GM23248 (cell line): ENCODE results near the gene THOP1.

ENCODE experiments used
- EZH2 ChIP-seq: fragments of 200-600 bp; sonication (generic); IDR thresholded peaks from 2 replicates; pipeline ENCODE4 v1.6.1; 2018; ENCODE audit warnings: antibody characterized with exemption, mild to moderate bottlenecking; ENCODE audit not compliant: insufficient read depth, poor library complexity, severe bottlenecking
- EZH2phosphoT487 ChIP-seq: fragments of 200-600 bp; sonication (generic); IDR thresholded peaks from 2 replicates; pipeline ENCODE4 v1.6.1; 2018; ENCODE audit warnings: antibody characterized with exemption, moderate library complexity, mild to moderate bottlenecking, low read depth; ENCODE audit not compliant: insufficient read depth

GRCh38 chr19:2809387-2810140, 24.3 kb downstream of the THOP1 start:
- no peak for TF ChIP-seq EZH2
- TF ChIP-seq EZH2phosphoT487, result no peak
